OCI-LY1 (cell line): ENCODE results near the gene ADAMTS9.

Experiments used
- H2AFZ ChIP-seq: fragments of 200-600 bp; sonication (generic), shearing (Covaris generic); 2 replicates; pipeline ENCODE4 v1.6.0; 2014; ENCODE audit warnings: antibody characterized with exemption, mild to moderate bottlenecking, low read length
- H3F3A ChIP-seq: fragments of 200-600 bp; sonication (generic), shearing (Covaris generic); 2 replicates; pipeline ENCODE4 v1.6.0; 2014; ENCODE audit warnings: mild to moderate bottlenecking, antibody characterized with exemption, low read length, moderate library complexity; ENCODE audit not compliant: insufficient read depth
- H3K27ac ChIP-seq: fragments of 200-600 bp; sonication (generic); 2 replicates; pipeline ENCODE4 v1.5.1; 2014; ENCODE audit warnings: low read length, mixed run types, mild to moderate bottlenecking, low read depth; ENCODE audit not compliant: poor library complexity, severe bottlenecking
- H3K27me3 ChIP-seq: fragments of 200-600 bp; sonication (generic); 2 replicates; pipeline ENCODE4 v1.6.0; 2014; ENCODE audit warnings: antibody characterized with exemption, mild to moderate bottlenecking, low read length, moderate library complexity; ENCODE audit not compliant: insufficient read depth
- H3K36me3 ChIP-seq: fragments of 200-600 bp; sonication (generic); 2 replicates; pipeline ENCODE4 v1.6.1; 2014; ENCODE audit warnings: mild to moderate bottlenecking, antibody characterized with exemption, low read length, moderate library complexity, mixed read lengths; ENCODE audit not compliant: insufficient read depth
- H3K4me1 ChIP-seq: fragments of 200-600 bp; sonication (generic); 2 replicates; pipeline ENCODE4 v1.5.1; 2014; ENCODE audit warnings: mild to moderate bottlenecking, low read length, moderate library complexity; ENCODE audit not compliant: insufficient read depth, severe bottlenecking
- H3K4me2 ChIP-seq: fragments of 200-600 bp; sonication (generic), shearing (Covaris generic); 2 replicates; pipeline ENCODE4 v1.6.1; 2014; ENCODE audit warnings: low read length
- H3K4me3 ChIP-seq: fragments of 200-600 bp; sonication (generic); 2 replicates; pipeline ENCODE4 v1.5.1; 2014; ENCODE audit warnings: low read length, low read depth, mild to moderate bottlenecking, mixed read lengths; ENCODE audit not compliant: poor library complexity, severe bottlenecking
- H3K79me2 ChIP-seq: fragments of 200-600 bp; shearing (Covaris generic); 2 replicates; pipeline ENCODE4 v1.6.1; 2016; ENCODE audit warnings: mixed run types, low read length, mixed read lengths; ENCODE audit not compliant: insufficient read depth
- H3K9ac ChIP-seq: fragments of 200-600 bp; sonication (generic), shearing (Covaris generic); 2 replicates; pipeline ENCODE4 v1.6.1; 2014; ENCODE audit warnings: mild to moderate bottlenecking, low read length, mixed read lengths
- H3K9me2 ChIP-seq: fragments of 200-600 bp; sonication (generic), shearing (Covaris generic); 2 replicates; pipeline ENCODE4 v1.6.1; 2014; ENCODE audit warnings: low read depth, mild to moderate bottlenecking, low read length, mixed read lengths
- H3K9me3 ChIP-seq: fragments of 200-600 bp; shearing (Covaris generic); 2 replicates; pipeline ENCODE4 v1.6.1; 2014; ENCODE audit warnings: low read length, mixed read lengths
- H4K20me1 ChIP-seq: fragments of 200-600 bp; sonication (generic), shearing (Covaris generic); 2 replicates; pipeline ENCODE4 v1.6.0; 2016; ENCODE audit warnings: mild to moderate bottlenecking, low read length; ENCODE audit not compliant: insufficient read depth
- EZH2 ChIP-seq: fragments of 200-600 bp; sonication (generic), shearing (Covaris generic); IDR thresholded peaks from 2 replicates; pipeline ENCODE4 v1.8.0; 2017; ENCODE audit warnings: borderline replicate concordance, mixed run types, mild to moderate bottlenecking, antibody characterized with exemption, low read length, moderate library complexity, mixed read lengths
- TF ChIP-seq, protein P1 (sequence below): fragments of 200-600 bp; sonication (generic), shearing (Covaris generic); IDR thresholded peaks from 2 replicates; pipeline ENCODE4 v1.5.1; 2017; ENCODE audit warnings: mild to moderate bottlenecking, antibody characterized with exemption, low read length, moderate library complexity, mixed read lengths

Gene ADAMTS9

DNA sequence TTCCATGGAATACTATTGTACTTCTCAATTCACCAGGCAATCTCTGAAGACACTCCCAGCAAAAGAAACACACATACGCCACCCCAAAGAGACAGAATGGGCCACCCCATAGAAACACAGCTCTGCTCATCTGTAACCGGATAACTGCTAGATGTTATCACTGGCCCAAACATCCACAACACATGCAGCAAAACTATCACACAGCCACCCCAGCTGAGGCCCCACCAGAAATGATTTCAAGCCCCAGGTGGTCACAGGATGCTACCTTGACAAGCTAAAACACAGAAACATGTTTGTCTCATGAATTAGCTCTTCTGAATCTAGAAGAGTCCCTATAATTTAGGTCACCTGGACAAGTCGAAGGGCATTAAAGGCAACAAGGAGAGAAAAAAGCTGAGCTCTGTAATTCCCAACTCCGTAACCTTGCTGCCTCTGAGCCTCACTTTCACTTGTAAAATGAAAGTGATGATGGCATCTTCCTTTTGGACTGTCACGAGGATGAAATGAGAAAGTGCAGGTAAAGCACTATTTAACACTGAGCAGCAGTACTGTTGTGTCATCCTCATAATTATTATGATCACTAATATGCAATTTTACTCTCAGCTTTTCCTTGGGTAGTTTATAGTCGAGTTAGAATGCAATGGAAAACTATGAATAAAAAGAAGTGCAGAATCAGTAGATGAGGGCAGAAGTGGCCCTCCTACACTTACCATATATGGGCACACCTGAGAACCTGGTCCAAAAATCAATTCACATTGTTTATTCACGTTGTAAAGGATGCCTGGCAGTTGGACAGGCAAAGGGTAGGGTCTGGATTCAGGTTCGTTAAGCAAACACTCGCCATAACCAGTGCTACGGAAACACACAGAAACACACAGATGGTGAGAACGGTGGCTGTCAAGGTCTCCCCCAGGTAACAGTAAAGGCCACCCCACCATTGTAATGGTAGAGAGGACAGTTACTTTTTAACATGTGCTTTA lies 38.6 kb downstream of the ADAMTS9 start:
- no peak for TF ChIP-seq EZH2
- TF ChIP-seq, protein P1, sequence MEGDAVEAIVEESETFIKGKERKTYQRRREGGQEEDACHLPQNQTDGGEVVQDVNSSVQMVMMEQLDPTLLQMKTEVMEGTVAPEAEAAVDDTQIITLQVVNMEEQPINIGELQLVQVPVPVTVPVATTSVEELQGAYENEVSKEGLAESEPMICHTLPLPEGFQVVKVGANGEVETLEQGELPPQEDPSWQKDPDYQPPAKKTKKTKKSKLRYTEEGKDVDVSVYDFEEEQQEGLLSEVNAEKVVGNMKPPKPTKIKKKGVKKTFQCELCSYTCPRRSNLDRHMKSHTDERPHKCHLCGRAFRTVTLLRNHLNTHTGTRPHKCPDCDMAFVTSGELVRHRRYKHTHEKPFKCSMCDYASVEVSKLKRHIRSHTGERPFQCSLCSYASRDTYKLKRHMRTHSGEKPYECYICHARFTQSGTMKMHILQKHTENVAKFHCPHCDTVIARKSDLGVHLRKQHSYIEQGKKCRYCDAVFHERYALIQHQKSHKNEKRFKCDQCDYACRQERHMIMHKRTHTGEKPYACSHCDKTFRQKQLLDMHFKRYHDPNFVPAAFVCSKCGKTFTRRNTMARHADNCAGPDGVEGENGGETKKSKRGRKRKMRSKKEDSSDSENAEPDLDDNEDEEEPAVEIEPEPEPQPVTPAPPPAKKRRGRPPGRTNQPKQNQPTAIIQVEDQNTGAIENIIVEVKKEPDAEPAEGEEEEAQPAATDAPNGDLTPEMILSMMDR: no peak
- Histone ChIP-seq H2AFZ (no peak overlapping the region), H3K36me3 (no peaks in the 10 kb centered on the region), H3K4me2 (no peak overlapping the region), H3K79me2 (no peaks in the 10 kb centered on the region), H4K20me1 (no peaks in the 10 kb centered on the region), H3K4me1 (no peaks in the 10 kb centered on the region), H3K9ac (no peak overlapping the region), H3K4me3 (no peak overlapping the region), H3K9me2 (no peaks in the 10 kb centered on the region), H3K27me3 (no peaks in the 10 kb centered on the region), H3F3A (no peaks in the 10 kb centered on the region), H3K27ac (no peak overlapping the region), H3K9me3 (no peaks in the 10 kb centered on the region)

DNA sequence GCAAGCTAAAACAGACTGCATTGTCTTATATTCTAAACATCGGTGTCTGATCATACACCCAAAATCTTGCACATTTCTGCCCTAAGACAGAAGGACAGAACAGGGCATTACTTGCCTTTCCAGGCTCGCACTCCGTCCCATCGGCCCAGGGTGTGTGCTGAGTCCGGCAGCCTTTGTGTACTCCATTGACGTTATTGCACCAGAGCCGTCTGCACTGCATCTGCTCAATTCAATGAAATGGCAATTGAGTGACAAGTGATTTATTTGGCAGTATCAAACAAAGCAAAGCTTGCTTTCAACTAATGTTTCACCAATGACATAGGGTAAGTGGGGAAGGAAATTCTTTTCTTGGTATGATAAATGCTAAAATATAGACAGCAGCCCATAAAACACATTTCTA lies 40.0 kb downstream of the ADAMTS9 start:
- no peaks in the 10 kb centered on the region for H3K27me3 ChIP-seq
- H3K27ac ChIP-seq: no peak overlapping the region
- no peaks in the 10 kb centered on the region for H3F3A ChIP-seq
- no peak overlapping the region for H3K4me3 ChIP-seq
- no peaks in the 10 kb centered on the region for H4K20me1 ChIP-seq
- H3K79me2 ChIP-seq: no peaks in the 10 kb centered on the region
- no peak overlapping the region for H3K4me2 ChIP-seq
- no peak overlapping the region for H3K9ac ChIP-seq
- no peaks in the 10 kb centered on the region for H3K36me3 ChIP-seq
- TF ChIP-seq, protein P1: no peak
- no peak for TF ChIP-seq EZH2
- H3K9me2 ChIP-seq: no peaks in the 10 kb centered on the region
- H3K9me3 ChIP-seq: no peaks in the 10 kb centered on the region
- no peak overlapping the region for H2AFZ ChIP-seq
- H3K4me1 ChIP-seq: no peaks in the 10 kb centered on the region

DNA sequence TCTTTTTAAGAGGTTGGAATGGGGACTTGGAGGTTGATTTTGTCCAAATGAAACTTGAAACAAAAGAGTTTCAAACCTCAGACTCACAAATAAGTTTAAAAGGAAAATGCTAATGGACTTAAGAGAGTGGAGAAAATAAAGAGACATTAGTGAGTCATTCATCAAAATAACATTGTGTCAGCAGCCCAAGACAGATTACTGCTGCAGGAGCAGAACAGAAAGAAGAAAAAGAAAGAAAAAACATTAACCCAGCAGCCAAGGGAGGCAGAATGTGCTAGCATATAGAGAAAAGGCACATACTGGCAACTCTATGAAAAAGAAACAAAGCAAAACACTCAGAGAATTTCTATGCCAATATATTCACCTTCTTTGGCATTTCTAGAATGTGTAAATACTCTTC lies 42.6 kb downstream of the ADAMTS9 start:
- Histone ChIP-seq H2AFZ (no peak overlapping the region), H3K27ac (no peak overlapping the region), H4K20me1 (no peaks in the 10 kb centered on the region), H3K4me2 (no peak overlapping the region), H3K79me2 (no peaks in the 10 kb centered on the region), H3K4me1 (no peaks in the 10 kb centered on the region), H3K9ac (no peak overlapping the region), H3K9me2 (no peaks in the 10 kb centered on the region), H3K36me3 (no peaks in the 10 kb centered on the region), H3K4me3 (no peak overlapping the region), H3K27me3 (no peaks in the 10 kb centered on the region), H3F3A (no peaks in the 10 kb centered on the region), H3K9me3 (no peaks in the 10 kb centered on the region)
- no peak for TF ChIP-seq EZH2
- TF ChIP-seq, protein P1: no peak
